ENCODE results near the gene LHFPL3.
"Not testable (repeated sequence)": the region's sequence is repeated elsewhere in the genome, so short reads cannot be mapped to it uniquely, and the experiment has no call there.

LHFPL3 gene

GRCh38 chr7:104934665-104935064 lies 606.3 kb downstream of the LHFPL3 start:
- DNase-seq (ENCODE audit: low spot score) = no peak

GRCh38 chr7:104935276-104935675 lies 606.9 kb downstream of the LHFPL3 start:
- no peak for DNase-seq (ENCODE audit: low spot score)

GRCh38 chr7:104936546-104936945 lies 608.1 kb downstream of the LHFPL3 start:
- DNase-seq (ENCODE audit: low spot score) = no peak

- DNase-seq (ENCODE audit: low spot score) = not testable (repeated sequence)
Measured at GRCh38 chr7:104937489-104937888, 609.1 kb downstream of the LHFPL3 start.

GRCh38 chr7:104938741-104939390 lies 610.5 kb downstream of the LHFPL3 start:
- DNase-seq (ENCODE audit: low spot score) = no peak

GRCh38 chr7:104940023-104940710 lies 611.8 kb downstream of the LHFPL3 start:
- no peak for DNase-seq (ENCODE audit: low spot score)

GRCh38 chr7:104943502-104944343 lies 615.3 kb downstream of the LHFPL3 start:
- DNase-seq (ENCODE audit: low spot score) = peak; percentile 72

GRCh38 chr7:104945599-104945956 lies 617.2 kb downstream of the LHFPL3 start:
- DNase-seq (ENCODE audit: low spot score) = no peak

- no peak for DNase-seq (ENCODE audit: low spot score)
Measured at GRCh38 chr7:104946338-104946737, 617.9 kb downstream of the LHFPL3 start.

- DNase-seq (ENCODE audit: low spot score) = no peak
Measured at GRCh38 chr7:104950006-104950405, 621.6 kb downstream of the LHFPL3 start.

GRCh38 chr7:104950754-104951153 lies 622.4 kb downstream of the LHFPL3 start:
- no peak for DNase-seq (ENCODE audit: low spot score)

GRCh38 chr7:104951546-104951945 lies 623.1 kb downstream of the LHFPL3 start:
- no peak for DNase-seq (ENCODE audit: low spot score)

- DNase-seq (ENCODE audit: low spot score) = no peak
Measured at GRCh38 chr7:104955276-104955675, 626.9 kb downstream of the LHFPL3 start.
